NCI-H748 (cell line): ENCODE measurements around the gene CCDC34.
A peak's percentile ranks its signal among the peaks of the same experiment; 100 is the strongest.
"Not testable (repeated sequence)": the region's sequence is repeated elsewhere in the genome, so short reads cannot be mapped to it uniquely, and the experiment has no call there.

Experiments
- DNase-seq: peaks from one replicate; lab custom pipeline; 2025; ENCODE audit not compliant: unreplicated experiment; lab: John Stamatoyannopoulos, UW

The CCDC34 gene

GRCh38 chr11:27363576-27364117, 632 bp upstream of the CCDC34 start:
- DNase-seq: no peak

- DNase-seq: no peak
These were observed 1.2 kb downstream of the CCDC34 start for GRCh38 chr11:27361649-27362431.

- DNase-seq: no peak
These were observed 4.7 kb downstream of the CCDC34 start for GRCh38 chr11:27358296-27358695.

- peak; percentile 85 for DNase-seq
These were observed 5.8 kb downstream of the CCDC34 start for GRCh38 chr11:27357250-27357649.

- peak; percentile 15 for DNase-seq
These were observed 6.3 kb downstream of the CCDC34 start for GRCh38 chr11:27356624-27357222.

DNA sequence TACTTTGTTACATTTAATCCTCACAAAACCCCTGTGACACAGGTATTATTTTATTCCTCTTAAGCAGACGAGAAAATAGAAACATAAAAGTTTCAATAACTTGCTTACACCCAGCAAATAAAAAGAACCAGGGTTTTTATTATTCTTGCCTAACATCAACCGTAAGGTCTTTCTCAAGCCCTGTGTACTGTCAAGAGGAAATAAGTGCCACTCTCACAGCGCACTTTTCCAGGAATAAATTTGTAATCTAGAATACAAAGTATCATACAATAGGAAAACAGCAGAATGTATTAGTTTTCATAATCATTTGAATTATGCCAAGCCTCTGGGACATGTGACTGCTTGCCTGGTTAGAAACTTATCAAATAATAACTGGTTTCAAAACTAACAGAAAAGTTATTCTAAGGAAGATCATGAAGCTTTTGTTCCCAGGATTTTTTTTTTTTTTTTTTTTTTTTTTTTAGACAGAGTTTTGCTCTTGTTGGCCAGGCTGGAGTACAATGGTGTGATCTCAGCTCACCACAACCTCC, 7.4 kb downstream of the CCDC34 start:
- no peak for DNase-seq

GRCh38 chr11:27354359-27354965, 8.6 kb downstream of the CCDC34 start:
- peak; percentile 11 for DNase-seq

GRCh38 chr11:27353593-27354358, 9.2 kb downstream of the CCDC34 start:
- DNase-seq: no peak

- DNase-seq: no peak
These were observed 10.2 kb downstream of the CCDC34 start for GRCh38 chr11:27352781-27353180.

GRCh38 chr11:27350511-27350910, 12.5 kb downstream of the CCDC34 start:
- no peak for DNase-seq

GRCh38 chr11:27349919-27350318, 13.1 kb downstream of the CCDC34 start:
- DNase-seq: no peak

DNA sequence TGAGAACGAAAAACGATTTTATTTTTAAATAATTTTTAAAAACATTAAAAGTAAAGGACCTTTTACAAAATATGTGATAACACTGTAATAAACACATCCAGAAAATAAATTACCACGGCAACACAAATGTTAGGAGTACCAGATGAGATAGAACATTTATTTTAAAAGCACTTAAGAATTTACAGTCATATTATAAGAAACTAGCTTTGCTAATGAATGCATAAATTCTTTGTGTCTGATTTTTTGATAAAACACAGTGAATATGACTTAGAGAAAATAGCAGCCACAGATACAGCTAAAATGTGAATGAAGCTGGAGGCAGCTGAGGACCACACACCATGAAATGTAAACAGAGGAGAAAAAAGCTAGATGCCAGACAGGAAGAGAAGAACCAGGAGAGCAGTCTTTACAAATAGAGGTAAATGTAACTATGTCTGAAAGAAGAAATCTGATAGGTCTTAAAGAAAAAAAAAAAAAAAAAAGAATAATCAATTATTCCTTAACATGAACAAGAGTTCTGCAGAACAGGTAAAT, 14.6 kb downstream of the CCDC34 start:
- peak; percentile 74 for DNase-seq

DNA sequence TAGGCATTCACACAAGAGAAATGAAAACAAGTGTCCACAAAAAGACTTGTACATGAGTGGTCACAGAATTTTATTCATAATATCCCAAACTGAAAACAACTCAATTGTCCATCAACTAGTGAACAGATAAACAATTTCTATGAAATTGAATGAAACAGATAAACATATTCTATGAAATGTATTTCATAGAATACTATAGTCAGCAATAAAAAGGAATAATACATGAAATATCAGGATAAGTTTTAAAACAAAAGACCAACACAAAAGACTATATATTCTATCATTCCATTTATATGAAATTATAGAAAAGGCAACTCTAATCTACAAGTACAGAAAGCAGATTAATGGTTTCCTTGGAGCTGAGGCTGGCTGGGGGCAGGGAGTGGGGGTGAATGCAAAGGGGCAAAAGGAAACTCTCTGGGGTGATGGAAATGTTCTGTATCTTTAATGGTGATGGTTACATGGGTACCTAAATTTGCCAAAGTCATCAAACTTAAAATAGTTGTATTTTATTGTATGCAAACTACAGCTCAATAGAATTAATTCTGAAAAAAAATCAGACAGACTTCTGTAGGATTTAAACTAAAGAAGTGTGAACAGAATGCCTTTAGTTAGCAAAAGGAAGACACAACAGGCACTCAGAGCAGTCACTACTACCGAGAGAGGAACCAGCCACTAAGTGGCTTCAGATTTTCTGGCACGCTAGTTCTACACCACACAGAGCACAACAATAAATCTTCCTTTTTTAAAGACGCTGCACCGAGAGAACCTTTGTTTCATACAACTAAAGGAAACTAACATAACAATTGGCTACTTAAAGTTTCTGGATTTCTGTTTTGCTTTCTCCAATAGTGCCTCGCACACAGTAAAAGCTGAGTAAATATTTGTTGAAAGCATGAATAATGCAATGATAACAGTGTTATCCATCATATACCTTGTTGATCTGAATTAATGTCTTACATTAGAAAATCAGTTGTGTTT, 15.4 kb downstream of the CCDC34 start:
- peak; percentile 87 for DNase-seq

- DNase-seq: no peak
These were observed 23.1 kb downstream of the CCDC34 start for GRCh38 chr11:27339941-27340340.

DNA sequence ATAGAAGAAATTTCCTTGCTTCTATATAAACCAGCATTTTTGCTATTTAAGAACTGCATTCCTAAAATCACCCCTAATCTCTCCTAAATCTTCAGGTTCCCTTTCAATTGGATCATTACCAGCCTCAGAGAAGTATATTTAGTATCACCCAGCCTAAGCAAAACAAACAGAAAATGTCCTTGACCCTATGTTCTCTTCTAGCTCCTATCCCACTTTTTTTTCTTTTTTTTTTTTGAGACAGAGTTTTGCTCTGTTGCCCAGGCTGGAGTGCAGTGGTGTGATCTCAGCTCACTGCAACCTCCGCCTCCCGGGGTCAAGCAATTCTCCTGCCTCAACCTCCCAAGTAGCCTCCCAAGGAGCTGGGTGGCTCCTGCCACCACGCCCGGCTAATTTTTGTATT, 28.3 kb downstream of the CCDC34 start:
- not testable (repeated sequence) for DNase-seq

DNA sequence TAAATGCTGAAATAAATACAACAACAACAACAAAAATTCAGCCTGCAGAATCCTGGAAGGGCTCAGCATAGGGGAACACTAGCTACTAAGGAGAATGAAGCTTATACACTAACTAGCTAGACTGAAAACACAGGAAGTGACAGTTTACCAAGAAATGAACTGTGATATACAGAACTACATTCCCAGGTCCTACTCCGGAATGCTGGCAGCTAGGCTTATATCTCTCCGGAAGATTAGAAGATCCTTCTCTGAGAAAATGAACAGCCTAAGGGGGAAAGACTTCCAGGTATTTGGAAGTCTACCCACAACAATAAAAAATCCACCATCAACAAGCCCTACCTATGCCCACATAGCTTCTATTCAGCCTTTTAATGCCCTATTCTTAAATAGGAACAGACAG, 31.0 kb downstream of the CCDC34 start:
- no peak for DNase-seq

DNA sequence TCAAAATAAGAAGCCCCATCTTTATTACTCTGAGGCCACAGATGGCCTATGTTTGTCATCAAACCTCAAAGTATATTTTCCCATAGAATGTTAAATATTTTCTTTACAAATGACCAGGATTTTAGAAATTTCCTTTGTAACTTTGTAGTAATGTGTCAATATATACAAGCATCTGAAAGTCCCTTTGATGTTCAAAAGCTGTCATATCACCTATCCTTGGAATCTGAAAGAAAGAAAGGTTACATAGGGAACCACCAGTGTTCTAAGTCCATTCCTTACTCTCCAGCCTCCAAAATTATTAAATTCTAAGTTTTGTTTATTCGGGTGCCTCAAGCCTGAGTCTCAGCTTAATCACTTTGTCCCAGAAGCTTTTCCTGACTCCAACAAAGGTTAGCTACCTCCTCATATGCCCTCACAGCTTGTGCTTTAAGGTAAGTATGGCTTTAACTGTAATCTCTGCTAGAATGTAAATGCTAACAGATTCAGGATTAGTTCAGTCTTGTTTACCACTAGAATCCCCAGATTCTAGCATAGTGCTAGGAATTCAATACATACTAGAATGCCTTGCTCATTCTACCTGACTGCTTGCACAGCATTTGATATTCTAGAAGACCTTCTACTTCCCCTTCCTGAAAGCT, 32.3 kb downstream of the CCDC34 start:
- no peak for DNase-seq

DNA sequence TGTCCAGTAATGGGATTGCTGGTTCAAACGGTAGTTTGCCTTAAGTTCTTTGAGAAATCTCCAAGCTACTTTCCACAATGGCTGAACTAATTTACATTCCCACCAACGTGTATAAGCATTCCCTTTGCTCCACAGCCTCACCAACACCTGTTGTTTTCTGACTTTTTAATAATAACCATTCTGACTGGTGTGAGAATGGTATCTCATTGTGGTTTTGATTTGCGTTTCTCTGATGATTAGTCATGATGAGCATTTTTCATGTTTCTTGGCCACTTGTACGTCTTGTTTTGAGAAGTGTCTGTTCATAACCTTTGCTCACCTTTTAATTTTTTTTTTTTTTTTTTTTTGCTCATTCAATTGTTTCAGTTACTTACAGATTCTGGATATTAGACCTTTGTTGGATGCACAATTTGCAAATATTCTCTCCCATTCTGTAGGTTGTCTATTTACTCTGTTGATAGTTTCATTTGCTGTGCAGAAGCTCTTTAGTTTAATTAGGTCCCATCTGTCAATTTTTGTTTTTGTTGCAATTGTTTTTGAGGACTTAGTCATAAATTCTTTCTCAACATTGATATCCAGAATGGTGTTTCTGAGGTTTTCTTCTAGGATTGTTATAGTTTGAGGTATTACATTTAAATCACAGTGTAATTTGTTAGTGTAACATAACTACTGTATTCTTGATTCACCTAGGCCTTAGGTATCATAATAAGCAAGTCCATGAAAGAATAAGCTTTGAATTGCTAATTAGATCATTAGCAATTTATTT, 33.0 kb downstream of the CCDC34 start:
- DNase-seq: no peak
